ENCODE measurements around the gene PITRM1. TPM values are rescaled to one million over a fixed set of nuclear protein-coding genes. Genes with fewer than 3 reads are reported as not detected.

PITRM1 gene
- total RNA-seq, 6 donors from 2014 or later, result 63.4 to 216 (median 77.5) TPM

GRCh38 chr10:3167611-3168330, 4.8 kb downstream of the PITRM1 start:
- TF ChIP-seq POLR2AphosphoS5 (IDR thresholded peaks at IDR 0.05) (no peak), POLR2A (IDR thresholded peaks at IDR 0.05) (no peak), EP300 (IDR thresholded peaks at IDR 0.05) (no peak), CTCF (IDR thresholded peaks at IDR 0.05) (no peak)
- 91 to 97% methylated on average over 19 to 21 of the region's 21 CpGs for WGBS, 2 donors
- Histone ChIP-seq H3K4me3 (no peak overlapping the region), H3K9me3 (no peaks in the 10 kb centered on the region), H3K27ac (no peak overlapping the region), H3K36me3 (peaks cover 34 to 73% (median 65%) of the 10 kb centered on the region in 4 donors), H3K4me1 (peaks cover 8 to 18% (median 9%) of the 10 kb centered on the region in 4 donors), H3K27me3 (no peaks in the 10 kb centered on the region)
- no peak for ATAC-seq (ENCODE audit: low FRiP score in 2 of 2)
- DNase-seq, result peak in 1 of 2 donors; percentile 18

GRCh38 chr10:3166496-3167290, 5.9 kb downstream of the PITRM1 start:
- 91 to 93% methylated on average over 10 of the region's 10 CpGs for WGBS, 2 donors
- peaks cover 38 to 81% (median 75%) of the 10 kb centered on the region in 4 donors for H3K36me3 ChIP-seq
- ATAC-seq (ENCODE audit: low FRiP score in 2 of 2), result no peak

GRCh38 chr10:3165196-3165595, 7.4 kb downstream of the PITRM1 start:
- 93% methylated on average over 9 of the region's 9 CpGs for WGBS, 2 donors
- H3K27me3 ChIP-seq, result no peaks in the 10 kb centered on the region
- no peak overlapping the region for H3K4me3 ChIP-seq
- H3K4me1 ChIP-seq, result peaks cover 0 to 4% (median 0%) of the 10 kb centered on the region in 4 donors
- H3K36me3 ChIP-seq, result peaks cover 44 to 95% (median 79%) of the 10 kb centered on the region in 4 donors
- no peaks in the 10 kb centered on the region for H3K9me3 ChIP-seq
- ATAC-seq (ENCODE audit: low FRiP score in 2 of 2) (no peak), DNase-seq (no peak)
- no peak for TF ChIP-seq CTCF (IDR thresholded peaks at IDR 0.05)
- H3K27ac ChIP-seq, result no peak overlapping the region

More at GRCh38 chr10:3166496-3167290, 5.9 kb downstream of the PITRM1 start:
- no peak for DNase-seq
- Histone ChIP-seq H3K27ac (no peak overlapping the region), H3K4me1 (peaks cover 5 to 17% (median 7%) of the 10 kb centered on the region in 4 donors), H3K4me3 (no peak overlapping the region), H3K27me3 (no peaks in the 10 kb centered on the region), H3K9me3 (no peaks in the 10 kb centered on the region)
- TF ChIP-seq POLR2AphosphoS5 (IDR thresholded peaks at IDR 0.05), result no peak

- no peaks in the 10 kb centered on the region for H3K27me3 ChIP-seq
- no peak overlapping the region for H3K4me3 ChIP-seq
- TF ChIP-seq POLR2AphosphoS5 (IDR thresholded peaks at IDR 0.05) (no peak), EP300 (IDR thresholded peaks at IDR 0.05) (no peak), POLR2A (IDR thresholded peaks at IDR 0.05) (no peak)
- no peaks in the 10 kb centered on the region for H3K4me1 ChIP-seq
- H3K27ac ChIP-seq, result no peak overlapping the region
- no peak for DNase-seq
- peaks cover 46 to 95% (median 80%) of the 10 kb centered on the region in 4 donors for H3K36me3 ChIP-seq
- no peak for ATAC-seq (ENCODE audit: low FRiP score in 2 of 2)
- no peaks in the 10 kb centered on the region for H3K9me3 ChIP-seq
- 77 to 79% methylated on average over 9 of the region's 9 CpGs for WGBS, 2 donors
Measured at GRCh38 chr10:3163879-3164278, 8.7 kb downstream of the PITRM1 start.

GRCh38 chr10:3162533-3162932, 10.0 kb downstream of the PITRM1 start:
- TF ChIP-seq EP300 (IDR thresholded peaks at IDR 0.05) (no peak), CTCF (IDR thresholded peaks at IDR 0.05) (no peak), POLR2A (IDR thresholded peaks at IDR 0.05) (no peak), POLR2AphosphoS5 (IDR thresholded peaks at IDR 0.05) (no peak)
- Histone ChIP-seq H3K4me3 (no peak overlapping the region), H3K9me3 (no peaks in the 10 kb centered on the region), H3K27ac (no peak overlapping the region), H3K27me3 (no peaks in the 10 kb centered on the region), H3K4me1 (no peaks in the 10 kb centered on the region), H3K36me3 (peaks cover 60 to 95% (median 82%) of the 10 kb centered on the region in 4 donors)
- no peak for ATAC-seq (ENCODE audit: low FRiP score in 2 of 2)
- 94% methylated on average over 9 of the region's 9 CpGs for WGBS, 2 donors
- no peak for DNase-seq

All from upper lobe of left lung (tissue), 6 donors.